ENCODE data around the gene CARS1. TPM values are rescaled to one million over a fixed set of nuclear protein-coding genes. Genes with fewer than 3 reads are reported as not detected.

CARS1 gene
- total and polyA plus RNA-seq, 2 of the 4 experiments (the other 2 are of a cell fraction): 72.7 to 78.3 TPM

DNA sequence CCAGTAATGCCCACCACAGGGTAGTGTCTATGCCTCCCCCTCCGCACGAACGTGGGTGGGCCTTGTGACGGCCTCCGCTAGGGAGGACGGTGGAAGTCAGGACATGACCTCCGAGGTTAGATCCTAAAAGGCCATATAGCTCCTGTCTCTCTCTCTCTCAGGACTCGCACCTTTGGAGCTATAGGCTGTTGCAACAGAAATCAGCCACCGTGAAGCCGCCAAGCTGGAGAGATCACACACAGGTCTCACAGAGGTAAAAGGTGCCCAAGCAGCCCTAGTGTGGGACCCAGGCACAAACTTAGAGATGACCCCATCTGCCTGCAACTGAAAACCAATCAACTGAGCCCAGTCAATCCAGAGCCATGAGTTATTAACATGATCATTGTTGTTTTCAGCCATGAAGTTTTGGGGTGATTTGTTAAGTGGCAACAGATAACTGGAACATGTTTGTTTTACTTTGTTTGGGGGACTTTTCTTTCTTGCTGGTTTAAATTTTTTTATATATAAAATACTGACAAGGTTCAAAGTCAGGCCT lies 57.7 kb downstream of the CARS1 start (continued):
- TF ChIP-seq BHLHE40 (IDR thresholded peaks at IDR 0.05; ENCODE audit: low read depth, low read length): no peak
- TF ChIP-seq, protein P1, sequence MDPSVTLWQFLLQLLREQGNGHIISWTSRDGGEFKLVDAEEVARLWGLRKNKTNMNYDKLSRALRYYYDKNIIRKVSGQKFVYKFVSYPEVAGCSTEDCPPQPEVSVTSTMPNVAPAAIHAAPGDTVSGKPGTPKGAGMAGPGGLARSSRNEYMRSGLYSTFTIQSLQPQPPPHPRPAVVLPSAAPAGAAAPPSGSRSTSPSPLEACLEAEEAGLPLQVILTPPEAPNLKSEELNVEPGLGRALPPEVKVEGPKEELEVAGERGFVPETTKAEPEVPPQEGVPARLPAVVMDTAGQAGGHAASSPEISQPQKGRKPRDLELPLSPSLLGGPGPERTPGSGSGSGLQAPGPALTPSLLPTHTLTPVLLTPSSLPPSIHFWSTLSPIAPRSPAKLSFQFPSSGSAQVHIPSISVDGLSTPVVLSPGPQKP (IDR thresholded peaks at IDR 0.05; ENCODE audit: borderline replicate concordance, low read depth, low read length): no peak

DNA sequence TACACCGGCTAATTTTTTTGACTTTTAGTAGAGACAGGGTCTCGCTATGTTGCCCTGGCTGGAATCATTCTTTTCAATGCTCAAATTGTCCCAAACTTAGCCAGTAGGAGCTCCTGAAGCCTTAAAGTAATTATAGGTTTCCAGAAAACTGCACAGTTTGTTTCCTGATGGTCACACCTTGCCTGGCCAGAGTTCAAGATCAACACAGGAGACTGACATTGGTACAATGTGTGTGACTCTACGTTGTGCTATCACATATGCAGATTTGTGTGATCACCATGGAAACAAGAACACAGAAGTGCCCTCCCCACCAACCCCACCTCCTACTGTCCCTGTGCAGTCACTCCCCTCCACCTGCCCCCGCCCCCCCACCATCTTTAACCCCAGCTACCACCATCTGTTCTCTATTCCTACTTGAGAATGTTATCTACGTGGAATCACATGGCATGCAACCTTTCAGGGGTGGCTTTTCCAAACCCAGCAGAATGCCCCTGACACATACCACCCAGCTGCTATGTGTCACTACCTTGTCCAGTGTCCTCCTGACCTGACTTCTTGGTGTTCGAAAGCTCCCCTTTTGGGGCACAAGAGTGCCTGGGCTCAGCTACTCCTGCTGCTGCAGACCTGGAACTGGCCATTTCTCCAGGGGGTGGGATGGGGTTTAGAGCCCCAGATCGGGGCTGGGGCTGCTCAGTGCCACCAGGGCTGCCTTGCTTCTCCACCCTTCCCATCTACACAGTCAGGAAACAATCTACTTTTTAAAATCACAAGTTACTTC lies 59.0 kb downstream of the CARS1 start:
- no peak overlapping the region for H3K4me2 ChIP-seq (ENCODE audit: low read depth, low read length)
- no peak overlapping the region for H4K8ac ChIP-seq (ENCODE audit: low read depth in 2 of 2, low read length in 2 of 2)
- no peak overlapping the region for H2AFZ ChIP-seq (replicated peaks; ENCODE audit: low read length, poor library complexity)
- H3K36me3 ChIP-seq (ENCODE audit: control insufficient read depth, insufficient read depth, low read length): peaks cover 41% of the 10 kb centered on the region
- H3K79me1 ChIP-seq (ENCODE audit: low read depth in 1 of 2, low read length in 2 of 2): peaks cover 3 to 21% of the 10 kb centered on the region in 2 experiments; a peak in 2 of 4 replicates
- peaks cover 9% of the 10 kb centered on the region for H3K4me1 ChIP-seq (ENCODE audit: control insufficient read depth, insufficient read depth, low read length)
- no peak overlapping the region for H3K18ac ChIP-seq (ENCODE audit: low read depth, low read length)
- H2BK15ac ChIP-seq (ENCODE audit: low read depth, low read length): no peak overlapping the region
- no peak overlapping the region for H3K14ac ChIP-seq (replicated peaks; ENCODE audit: low read depth, low read length)
- CTCF ChIA-PET: interaction anchor here (0.6 kb wide), 1 partner anchor 728 kb away, joined by 4 read pairs; no protein-coding TSS in a partner anchor
- H3K9me1 ChIP-seq (ENCODE audit: insufficient read depth, low read length): peaks cover 19% of the 10 kb centered on the region; the same call in 1 of the 2 replicates
- H3K23ac ChIP-seq (ENCODE audit: low read depth, low read length): no peak overlapping the region
- H2AK9ac ChIP-seq (replicated peaks; ENCODE audit: low read depth, low read length, poor library complexity): no peak overlapping the region
- no peaks in the 10 kb centered on the region for H3K9me3 ChIP-seq (ENCODE audit: control insufficient read depth, insufficient read depth, low read length)
- TF ChIP-seq RFX5 (IDR thresholded peaks at IDR 0.05; ENCODE audit: low read depth, low read length) (no peak), CEBPB (IDR thresholded peaks at IDR 0.05; ENCODE audit: low read depth, low read length) (no peak), RCOR1 (IDR thresholded peaks at IDR 0.05; ENCODE audit: insufficient replicate concordance, low read length) (no peak), NFE2L2 (IDR thresholded peaks at IDR 0.05; ENCODE audit: low read depth, low read length) (no peak)
- TF ChIP-seq, protein P2, sequence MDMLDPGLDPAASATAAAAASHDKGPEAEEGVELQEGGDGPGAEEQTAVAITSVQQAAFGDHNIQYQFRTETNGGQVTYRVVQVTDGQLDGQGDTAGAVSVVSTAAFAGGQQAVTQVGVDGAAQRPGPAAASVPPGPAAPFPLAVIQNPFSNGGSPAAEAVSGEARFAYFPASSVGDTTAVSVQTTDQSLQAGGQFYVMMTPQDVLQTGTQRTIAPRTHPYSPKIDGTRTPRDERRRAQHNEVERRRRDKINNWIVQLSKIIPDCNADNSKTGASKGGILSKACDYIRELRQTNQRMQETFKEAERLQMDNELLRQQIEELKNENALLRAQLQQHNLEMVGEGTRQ (IDR thresholded peaks at IDR 0.05; ENCODE audit: low read depth, low read length): no peak
- no peak overlapping the region for H3K4ac ChIP-seq (ENCODE audit: low read depth, low read length)
- no peak overlapping the region for H2BK120ac ChIP-seq (ENCODE audit: low read depth, low read length)
- no peak overlapping the region for H4K5ac ChIP-seq (ENCODE audit: low read depth, low read length)
- dilution Hi-C loops (cut with HindIII; ENCODE audit: low sequenced_read_pairs, unreplicated experiment) (no loop called here), intact Hi-C loops (cut with micrococcal nuclease) (no loop called here), in situ Hi-C loops (cut with MboI; ENCODE audit: low sequenced_read_pairs) (no loop called here)
- no peak for ATAC-seq (ENCODE audit: low read depth)
- no peak overlapping the region for H4K91ac ChIP-seq (ENCODE audit: insufficient read depth, low read depth, low read length)
- no peak for DNase-seq
- no peak overlapping the region for H3K9ac ChIP-seq (ENCODE audit: low read depth, low read length)
- H2BK5ac ChIP-seq (ENCODE audit: low read depth, low read length, poor library complexity, severe bottlenecking): no peak overlapping the region
- no peaks in the 10 kb centered on the region for H3K27me3 ChIP-seq (ENCODE audit: control insufficient read depth, insufficient read depth, low read length)
- H3K56ac ChIP-seq (ENCODE audit: extremely low read depth, insufficient read depth, low read length): no peak overlapping the region
- no TSS peak for BruUV-seq (replicated peaks)
- POLR2A ChIA-PET (ENCODE audit: unreplicated experiment): no interaction called here
- H4K20me1 ChIP-seq (ENCODE audit: insufficient read depth, low read length): peaks cover 15% of the 10 kb centered on the region
- no peak overlapping the region for H3K27ac ChIP-seq (ENCODE audit: insufficient read depth, low read length)
- H3K4me3 ChIP-seq (ENCODE audit: insufficient read depth, low read depth, low read length): no peak overlapping the region
- H2AK5ac ChIP-seq (ENCODE audit: low read depth, low read length): no peak overlapping the region
- H2BK20ac ChIP-seq (ENCODE audit: low read depth, low read length): no peak overlapping the region
- 80% methylated on average over 1 of the region's 7 CpGs; no CpG with 5 or more reads in 1 of the 2 experiments for WGBS, 2 experiments (ENCODE audit: extremely low coverage in 2 of 2, insufficient read length in 1 of 2)

Measured in IMR-90 (cell line).